ENCODE data around the gene ATG2B. TPM values are rescaled to one million over a fixed set of nuclear protein-coding genes. Genes with fewer than 3 reads are reported as not detected.

ATG2B gene
- polyA plus RNA-seq, 3 donors from 2014 or later: 1.6 to 3.2 (median 2.9) TPM

Other genes with a start within 250 kb of the ATG2B start
- gene BDKRB2, start 158.5 kb downstream of the ATG2B start, polyA plus RNA-seq: not detected
- gene BDKRB1, start 107.1 kb downstream of the ATG2B start, polyA plus RNA-seq: not detected
- 10 to 100 TPM; 18.0 to 23.2 (median 21.2) TPM for gene GSKIP, start 185 bp upstream of the ATG2B start, polyA plus RNA-seq
- under 1 TPM in 1 of 3 donors, not detected in 2; 0.31 TPM for gene AK7, start 28.8 kb upstream of the ATG2B start, polyA plus RNA-seq
- 10 to 100 TPM; 65.8 to 77.1 (median 73.0) TPM for gene PAPOLA, start 139.0 kb upstream of the ATG2B start, polyA plus RNA-seq